A549 (cell line): Measurements from ENCODE around the gene IFFO2.

Experiments used
- CTCF ChIP-seq: fragments of >200 bp; sonication (Bioruptor Twin); formaldehyde crosslinking; IDR thresholded peaks from 3 replicates; pipeline ENCODE4 v1.5.1; 2016
- ELK1 ChIP-seq: fragments of 150-350 bp; IDR thresholded peaks from 2 replicates; pipeline ENCODE4 v1.6.1; 2014; ENCODE audit warnings: low read depth, mild to moderate bottlenecking, low read length
- EP300 ChIP-seq, 2 experiments: fragments of >200 bp; sonication (Bioruptor Twin); formaldehyde crosslinking; IDR thresholded peaks; 2 replicates in 1 of 2; 3 replicates in 1 of 2; pipeline ENCODE4 v1.6.1; 2016 to 2017
- KDM5A ChIP-seq: fragments of 200-600 bp; sonication (generic); IDR thresholded peaks from 2 replicates; pipeline ENCODE4 v1.6.1; 2016; ENCODE audit warnings: antibody characterized with exemption, mild to moderate bottlenecking
- MAZ ChIP-seq: fragments of 150-350 bp; IDR thresholded peaks from 2 replicates; pipeline ENCODE4 v1.6.1; 2014; ENCODE audit warnings: antibody characterized with exemption, low read depth, low read length, borderline replicate concordance
- POLR2A ChIP-seq: IDR thresholded peaks from 2 replicates; pipeline ENCODE4 v1.6.1; 2012; ENCODE audit warnings: mild to moderate bottlenecking, low read length
- SREBF2 ChIP-seq: fragments of 450-650 bp; IDR thresholded peaks from 2 replicates; pipeline ENCODE4 v1.6.1; 2014; ENCODE audit warnings: mild to moderate bottlenecking, moderate library complexity
- ZNF302 ChIP-seq: fragments of 250-450 bp; sonication (Bioruptor Pico); IDR thresholded peaks from 2 replicates; pipeline ENCODE4 v1.9.0; 2021; ENCODE audit warnings: inconsistent platforms, mild to moderate bottlenecking, moderate library complexity

- TF ChIP-seq CTCF (no peak), MAZ (no peak), EP300 (IDR thresholded peaks at IDR 0.05) (no peak), POLR2A (no peak), ELK1 (no peak), ZNF302 (CRISPR knock-in tag) (no peak), KDM5A (no peak), SREBF2 (no peak)
Measured at GRCh38 chr1:18972991-18973390, 16.5 kb upstream of the IFFO2 start.
